NCI-H1048 (cell line): ENCODE data around the gene TUFM.
"Not testable (repeated sequence)": the region's sequence is repeated elsewhere in the genome, so short reads cannot be mapped to it uniquely, and the experiment has no call there.

Experiments
- DNase-seq: peaks from one replicate; lab custom pipeline; 2025; lab: John Stamatoyannopoulos, UW

The TUFM gene

GRCh38 chr16:28839004-28839639 is 7.0 kb downstream of the TUFM start:
- no peak for DNase-seq

GRCh38 chr16:28838558-28838918 is 7.6 kb downstream of the TUFM start:
- DNase-seq = no peak

- DNase-seq = no peak
Measured at GRCh38 chr16:28837672-28838557, 8.2 kb downstream of the TUFM start.

GRCh38 chr16:28836761-28837064 is 9.4 kb downstream of the TUFM start:
- DNase-seq = no peak

GRCh38 chr16:28835864-28836760 is 10.0 kb downstream of the TUFM start:
- DNase-seq = no peak

GRCh38 chr16:28834873-28835863 is 11.0 kb downstream of the TUFM start:
- DNase-seq = no peak

GRCh38 chr16:28834349-28834748 is 11.8 kb downstream of the TUFM start:
- DNase-seq = no peak

GRCh38 chr16:28830531-28830930 is 15.6 kb downstream of the TUFM start:
- DNase-seq = no peak

- DNase-seq = no peak
Measured at GRCh38 chr16:28829747-28830146, 16.4 kb downstream of the TUFM start.

- DNase-seq = no peak
Measured at GRCh38 chr16:28826141-28826540, 20.0 kb downstream of the TUFM start.

GRCh38 chr16:28824717-28824973 is 21.5 kb downstream of the TUFM start:
- no peak for DNase-seq

GRCh38 chr16:28823873-28824716 is 22.1 kb downstream of the TUFM start:
- peak; percentile 85 for DNase-seq

GRCh38 chr16:28823291-28823872 is 22.8 kb downstream of the TUFM start:
- DNase-seq = no peak

- DNase-seq = peak; percentile 77
Measured at GRCh38 chr16:28822520-28823290, 23.4 kb downstream of the TUFM start, which contains the start of gene ATXN2L. Gene ATXN2L (plus strand): TSS chr16:28822999. CDS start chr16:28823260, 261 bp downstream.

- no peak for DNase-seq
Measured at GRCh38 chr16:28821874-28822519, 24.2 kb downstream of the TUFM start.

- not testable (repeated sequence) for DNase-seq
Measured at GRCh38 chr16:28820546-28820945, 25.6 kb downstream of the TUFM start.

- DNase-seq = no peak
Measured at GRCh38 chr16:28820016-28820415, 26.1 kb downstream of the TUFM start.

GRCh38 chr16:28807445-28808120 is 38.6 kb downstream of the TUFM start:
- DNase-seq = not testable (repeated sequence)
